Glutamatergic neuron (in vitro differentiated cells): ENCODE measurements around the gene GALR1. TPM values are rescaled to one million over a fixed set of nuclear protein-coding genes. Genes with fewer than 3 reads are reported as not detected.

Experiments
- DNase-seq: peaks from one replicate; pipeline ENCODE4 v3.0.0; 2022
- H3K27ac Mint-ChIP-seq: one replicate; pipeline ENCODE4 v1.8.0; 2020; ENCODE audit warnings: mild to moderate bottlenecking, mixed read lengths, inconsistent platforms; ENCODE audit not compliant: unreplicated experiment
- H3K27me3 Mint-ChIP-seq: one replicate; pipeline ENCODE4 v1.8.0; 2020; ENCODE audit warnings: mild to moderate bottlenecking, moderate library complexity, mixed read lengths, inconsistent platforms; ENCODE audit not compliant: unreplicated experiment
- H3K36me3 Mint-ChIP-seq: one replicate; pipeline ENCODE4 v1.8.0; 2020; ENCODE audit warnings: mild to moderate bottlenecking, mixed read lengths, inconsistent platforms; ENCODE audit not compliant: unreplicated experiment
- H3K4me1 Mint-ChIP-seq: one replicate; pipeline ENCODE4 v1.8.0; 2020; ENCODE audit warnings: mild to moderate bottlenecking, low read depth, mixed read lengths, inconsistent platforms; ENCODE audit not compliant: unreplicated experiment
- H3K4me3 Mint-ChIP-seq: one replicate; pipeline ENCODE4 v1.8.0; 2020; ENCODE audit warnings: mild to moderate bottlenecking, mixed read lengths, inconsistent platforms; ENCODE audit not compliant: unreplicated experiment
- H3K9me3 Mint-ChIP-seq: one replicate; pipeline ENCODE4 v1.8.0; 2020; ENCODE audit warnings: mild to moderate bottlenecking, moderate library complexity, mixed read lengths, inconsistent platforms; ENCODE audit not compliant: unreplicated experiment
- CTCF ChIP-seq: fragments of 200-600 bp; sonication (generic); IDR thresholded peaks from one replicate; pipeline ENCODE4 v1.5.0; 2021; ENCODE audit not compliant: partially characterized antibody, unreplicated experiment
- total RNA-seq: library from RNA; stranded (reverse); fragmentation: NEBNext Ultra II Directional; extraction: Animal tissue kit (Norgen Biotek cat#: 25700); gene quantifications from one replicate; pipeline ENCODE4 v1.2.1, GENCODE V29; 2021; ENCODE audit not compliant: unreplicated experiment

Gene GALR1
- total RNA-seq, 1 donor from 2014 or later, result 0.49 TPM

DNA sequence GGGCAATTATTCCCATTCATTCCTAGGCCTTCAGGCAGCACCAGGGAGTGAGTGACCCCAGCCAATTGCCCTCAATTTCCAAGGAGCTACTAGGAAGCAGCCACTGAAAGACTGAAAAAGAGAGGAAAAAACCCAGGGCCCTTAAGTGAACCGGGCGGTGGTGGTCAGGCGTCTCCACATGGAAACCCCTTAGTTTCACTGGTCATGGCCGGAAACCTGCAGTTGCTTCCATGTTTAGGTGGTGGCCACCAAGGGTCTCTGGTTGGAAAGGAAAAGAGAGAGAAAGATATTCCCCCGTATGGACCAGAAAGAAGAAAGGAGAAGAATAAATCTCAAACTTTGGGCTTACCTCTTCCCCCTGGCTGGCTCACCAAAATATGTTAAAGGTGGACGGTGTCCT is 64.9 kb downstream of the GALR1 start:
- no peak overlapping the region for H3K27ac Mint-ChIP-seq
- DNase-seq, result no peak
- H3K27me3 Mint-ChIP-seq, result no peaks in the 10 kb centered on the region
- no peaks in the 10 kb centered on the region for H3K4me1 Mint-ChIP-seq
- no peak overlapping the region for H3K4me3 Mint-ChIP-seq
- peaks cover 4% of the 10 kb centered on the region for H3K9me3 Mint-ChIP-seq
- peaks cover 5% of the 10 kb centered on the region for H3K36me3 Mint-ChIP-seq
- TF ChIP-seq CTCF, result no peak

- Mint-ChIP-seq H3K27ac (no peak overlapping the region), H3K36me3 (peaks cover 3% of the 10 kb centered on the region), H3K27me3 (no peaks in the 10 kb centered on the region), H3K9me3 (peaks cover 2% of the 10 kb centered on the region), H3K4me3 (no peak overlapping the region), H3K4me1 (no peaks in the 10 kb centered on the region)
- no peak for DNase-seq
- no peak for TF ChIP-seq CTCF
Measured at GRCh38 chr18:77314952-77315351, 65.3 kb downstream of the GALR1 start.

DNA sequence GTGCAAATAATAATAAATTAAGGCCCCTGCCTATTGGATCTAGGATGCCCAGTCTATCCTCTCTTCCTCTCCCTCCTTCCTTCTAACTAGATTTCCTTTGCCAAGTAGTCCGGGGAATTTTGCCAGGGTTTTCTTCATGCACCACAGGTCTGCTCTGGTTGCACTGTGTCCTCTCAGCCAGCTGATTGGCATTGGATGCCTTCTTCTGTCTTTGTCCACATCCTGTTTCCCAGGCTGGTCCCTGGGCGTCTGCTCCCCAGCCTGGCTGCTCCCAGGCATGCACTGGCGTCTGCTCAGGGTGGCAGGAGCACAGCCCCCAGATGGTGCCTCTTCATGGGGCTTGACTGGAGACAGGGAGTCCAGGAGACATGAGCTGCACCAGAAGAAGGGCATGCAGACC is 66.4 kb downstream of the GALR1 start:
- no peak overlapping the region for H3K4me3 Mint-ChIP-seq
- no peaks in the 10 kb centered on the region for H3K36me3 Mint-ChIP-seq
- no peak for TF ChIP-seq CTCF
- H3K27ac Mint-ChIP-seq, result no peak overlapping the region
- no peaks in the 10 kb centered on the region for H3K9me3 Mint-ChIP-seq
- DNase-seq, result no peak
- H3K4me1 Mint-ChIP-seq, result peaks cover 6% of the 10 kb centered on the region
- no peaks in the 10 kb centered on the region for H3K27me3 Mint-ChIP-seq

DNA sequence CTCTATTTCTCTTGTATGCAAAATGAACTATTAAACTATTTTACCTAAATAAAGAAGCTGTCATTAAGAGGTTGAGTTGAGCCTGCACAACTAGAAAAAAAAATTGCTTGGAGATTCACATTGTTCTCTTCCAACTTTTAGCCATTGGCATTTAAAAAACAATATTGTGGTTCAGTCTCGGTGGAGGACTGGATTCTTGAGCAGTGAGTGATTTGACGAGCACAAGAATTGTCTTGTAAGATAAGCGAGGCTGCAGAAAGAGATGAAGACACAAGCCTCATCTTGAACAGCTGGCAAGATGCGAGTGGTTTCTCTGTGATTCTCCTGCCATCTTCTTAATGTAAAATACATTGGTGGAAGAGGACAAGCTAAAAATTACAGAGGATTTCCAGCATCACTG is 67.0 kb downstream of the GALR1 start:
- Mint-ChIP-seq H3K27me3 (no peaks in the 10 kb centered on the region), H3K27ac (no peak overlapping the region), H3K4me3 (no peak overlapping the region), H3K36me3 (no peaks in the 10 kb centered on the region), H3K9me3 (no peaks in the 10 kb centered on the region), H3K4me1 (peaks cover 7% of the 10 kb centered on the region)
- DNase-seq, result no peak
- TF ChIP-seq CTCF, result no peak

GRCh38 chr18:77320971-77321559 is 71.4 kb downstream of the GALR1 start:
- Mint-ChIP-seq H3K36me3 (peaks cover 4% of the 10 kb centered on the region), H3K27ac (no peak overlapping the region), H3K27me3 (peaks cover 2% of the 10 kb centered on the region), H3K4me1 (peaks cover 16% of the 10 kb centered on the region), H3K4me3 (no peak overlapping the region), H3K9me3 (no peaks in the 10 kb centered on the region)
- no peak for TF ChIP-seq CTCF
- DNase-seq, result no peak
